HAP-1 (cell line): Measurements from ENCODE around the gene ZC3H14.
A peak's percentile ranks its signal among the peaks of the same experiment; 100 is the strongest.
"Not testable (repeated sequence)": the region's sequence is repeated elsewhere in the genome, so short reads cannot be mapped to it uniquely, and the experiment has no call there.

Experiments used
- DNase-seq, 2 experiments: peaks; one replicate each; pipeline ENCODE4 v3.0.0-alpha.2; 2016 to 2020; ENCODE audit warnings: low spot score in 2 of 2
- H3K27me3 ChIP-seq: fragments of 250-450 bp; sonication (Bioruptor Pico); 2 replicates; pipeline ENCODE4 v1.5.1; 2020; ENCODE audit warnings: low read depth, mild to moderate bottlenecking, moderate library complexity
- H3K36me3 ChIP-seq: fragments of 250-450 bp; sonication (Bioruptor Pico); replicated peaks from 2 replicates; pipeline ENCODE4 v1.5.1; 2020; ENCODE audit warnings: mild to moderate bottlenecking
- H3K4me1 ChIP-seq: fragments of 250-450 bp; sonication (Bioruptor Pico); 2 replicates; pipeline ENCODE4 v1.5.1; 2020; ENCODE audit warnings: mild to moderate bottlenecking
- H3K4me3 ChIP-seq: fragments of 250-450 bp; sonication (Bioruptor Pico); 2 replicates; pipeline ENCODE4 v1.5.1; 2020; ENCODE audit warnings: mild to moderate bottlenecking, moderate library complexity
- H3K9me3 ChIP-seq: fragments of 250-450 bp; sonication (Bioruptor Pico); 2 replicates; pipeline ENCODE4 v1.5.1; 2020; ENCODE audit warnings: mild to moderate bottlenecking, moderate library complexity
- in situ Hi-C: fragments of 300-500 bp; cut with MboI; formaldehyde crosslinking; loops from 3 replicates; pipeline ENCODE4 v1.14.3; 2020; ENCODE audit warnings: low sequenced_read_pairs, inconsistent platforms, mixed read lengths

The ZC3H14 gene, protein sequence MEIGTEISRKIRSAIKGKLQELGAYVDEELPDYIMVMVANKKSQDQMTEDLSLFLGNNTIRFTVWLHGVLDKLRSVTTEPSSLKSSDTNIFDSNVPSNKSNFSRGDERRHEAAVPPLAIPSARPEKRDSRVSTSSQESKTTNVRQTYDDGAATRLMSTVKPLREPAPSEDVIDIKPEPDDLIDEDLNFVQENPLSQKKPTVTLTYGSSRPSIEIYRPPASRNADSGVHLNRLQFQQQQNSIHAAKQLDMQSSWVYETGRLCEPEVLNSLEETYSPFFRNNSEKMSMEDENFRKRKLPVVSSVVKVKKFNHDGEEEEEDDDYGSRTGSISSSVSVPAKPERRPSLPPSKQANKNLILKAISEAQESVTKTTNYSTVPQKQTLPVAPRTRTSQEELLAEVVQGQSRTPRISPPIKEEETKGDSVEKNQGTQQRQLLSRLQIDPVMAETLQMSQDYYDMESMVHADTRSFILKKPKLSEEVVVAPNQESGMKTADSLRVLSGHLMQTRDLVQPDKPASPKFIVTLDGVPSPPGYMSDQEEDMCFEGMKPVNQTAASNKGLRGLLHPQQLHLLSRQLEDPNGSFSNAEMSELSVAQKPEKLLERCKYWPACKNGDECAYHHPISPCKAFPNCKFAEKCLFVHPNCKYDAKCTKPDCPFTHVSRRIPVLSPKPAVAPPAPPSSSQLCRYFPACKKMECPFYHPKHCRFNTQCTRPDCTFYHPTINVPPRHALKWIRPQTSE

GRCh38 chr14:88562831-88563686 lies at the start of gene ZC3H14:
TSS of gene ZC3H14 (plus strand) at chr14:88563037. CDS start at chr14:88563134, 97 bp downstream.
- peaks cover 11% of the 10 kb centered on the region for H3K4me1 ChIP-seq
- no peaks in the 10 kb centered on the region for H3K27me3 ChIP-seq
- in situ Hi-C loops = no loop called here
- DNase-seq = peak; percentile 78 to 90
- peaks cover 3% of the 10 kb centered on the region; the same call in 1 of the 2 replicates for H3K36me3 ChIP-seq
- peak within 1 kb of the TSS; percentile 82 for H3K4me3 ChIP-seq
- H3K9me3 ChIP-seq = no peaks in the 10 kb centered on the region

DNA sequence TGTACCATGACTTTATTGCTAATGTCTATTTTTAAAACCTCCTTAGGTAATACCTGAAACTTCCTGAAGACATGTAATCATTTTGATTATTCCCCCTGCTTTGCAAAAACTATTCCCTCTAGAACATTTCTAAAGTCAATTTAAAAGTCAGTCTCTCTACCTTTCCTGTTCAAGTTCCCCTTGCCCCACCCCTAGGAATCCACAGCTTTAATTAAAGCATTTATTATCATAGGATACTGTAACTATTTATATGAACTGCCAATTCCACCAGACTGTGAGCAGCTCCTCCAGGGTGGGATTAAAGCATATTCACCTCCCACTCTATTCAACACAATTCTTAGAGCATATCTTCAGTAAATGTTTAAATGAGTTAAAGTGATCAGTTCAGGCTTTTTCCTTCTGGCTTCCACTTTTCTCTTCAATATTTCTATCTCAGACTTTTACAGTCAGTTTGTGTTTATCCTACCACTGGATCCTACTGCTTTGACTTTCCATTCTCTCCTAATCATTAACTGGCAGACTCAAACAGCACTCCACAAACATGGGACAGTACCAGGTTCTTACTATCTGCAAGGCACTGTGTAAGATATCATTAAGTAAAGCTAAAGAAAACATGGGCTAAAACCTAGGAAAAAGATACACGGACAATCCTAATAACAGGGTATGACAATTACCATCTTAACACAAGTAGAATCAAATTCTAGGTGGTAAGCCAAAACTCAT lies 47.2 kb upstream of the ZC3H14 start:
- Histone ChIP-seq H3K27me3 (no peaks in the 10 kb centered on the region), H3K9me3 (no peaks in the 10 kb centered on the region), H3K4me3 (no peak overlapping the region), H3K4me1 (peaks cover 5% of the 10 kb centered on the region; the same call in 1 of the 2 replicates), H3K36me3 (no peaks in the 10 kb centered on the region)
- in situ Hi-C loops = no loop called here
- DNase-seq = no peak

- Histone ChIP-seq H3K4me3 (no peak overlapping the region), H3K36me3 (no peaks in the 10 kb centered on the region), H3K9me3 (no peaks in the 10 kb centered on the region), H3K4me1 (peaks cover 5% of the 10 kb centered on the region; the same call in 1 of the 2 replicates), H3K27me3 (no peaks in the 10 kb centered on the region)
- no peak for DNase-seq
- in situ Hi-C loops = no loop called here
These were observed 45.9 kb upstream of the ZC3H14 start for GRCh38 chr14:88516861-88517357.

DNA sequence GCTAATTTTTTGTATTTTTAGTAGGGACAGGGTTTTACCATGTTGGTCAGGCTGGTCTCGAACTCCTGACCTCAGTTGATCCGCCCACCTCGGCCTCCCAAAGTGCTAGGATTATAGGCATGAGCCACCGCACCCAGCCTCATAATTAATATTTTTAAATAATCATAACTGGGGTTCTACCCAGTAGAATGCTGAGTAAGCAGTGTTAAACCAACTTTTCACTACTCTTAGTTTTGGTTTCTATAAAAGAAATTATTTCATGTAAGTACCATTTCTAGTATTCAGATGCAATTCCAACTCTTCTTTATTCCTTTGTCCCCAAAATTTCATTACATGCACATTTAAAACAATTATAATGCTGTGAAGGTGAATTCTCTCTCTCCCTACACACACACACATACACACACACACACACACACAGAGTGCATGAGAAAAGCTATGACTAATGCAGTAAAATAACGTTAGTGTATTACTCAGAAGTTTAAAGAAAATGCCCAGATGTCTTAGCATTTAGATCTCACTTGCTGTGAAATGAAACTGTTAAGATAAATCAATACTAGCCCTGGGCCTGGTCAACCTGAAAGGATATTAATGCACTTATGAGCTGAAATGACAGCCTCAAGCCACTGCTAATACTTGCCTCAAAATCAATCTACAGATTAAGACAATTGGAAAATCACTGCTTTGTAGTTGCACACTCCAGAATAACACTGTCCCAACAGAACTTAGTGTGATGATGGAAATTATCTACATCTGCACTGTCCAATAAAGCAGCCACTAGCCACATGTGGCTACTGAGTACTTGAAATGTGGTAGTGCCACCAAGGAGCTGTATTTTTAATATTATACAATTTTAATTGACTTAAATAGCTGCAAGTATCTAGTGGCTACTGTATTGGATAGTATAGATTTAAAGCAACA lies 44.0 kb upstream of the ZC3H14 start:
- no peak for DNase-seq
- Histone ChIP-seq H3K4me3 (no peak overlapping the region), H3K36me3 (no peaks in the 10 kb centered on the region), H3K27me3 (no peaks in the 10 kb centered on the region), H3K4me1 (peaks cover 5% of the 10 kb centered on the region; the same call in 1 of the 2 replicates), H3K9me3 (no peaks in the 10 kb centered on the region)
- in situ Hi-C loops = no loop called here

- no peak for DNase-seq
- no peaks in the 10 kb centered on the region for H3K9me3 ChIP-seq
- H3K36me3 ChIP-seq = no peaks in the 10 kb centered on the region
- in situ Hi-C loops = no loop called here
- no peak overlapping the region for H3K4me3 ChIP-seq
- H3K4me1 ChIP-seq = peaks cover 5% of the 10 kb centered on the region; the same call in 1 of the 2 replicates
- H3K27me3 ChIP-seq = no peaks in the 10 kb centered on the region
These were observed 42.9 kb upstream of the ZC3H14 start for GRCh38 chr14:88519907-88520306.

DNA sequence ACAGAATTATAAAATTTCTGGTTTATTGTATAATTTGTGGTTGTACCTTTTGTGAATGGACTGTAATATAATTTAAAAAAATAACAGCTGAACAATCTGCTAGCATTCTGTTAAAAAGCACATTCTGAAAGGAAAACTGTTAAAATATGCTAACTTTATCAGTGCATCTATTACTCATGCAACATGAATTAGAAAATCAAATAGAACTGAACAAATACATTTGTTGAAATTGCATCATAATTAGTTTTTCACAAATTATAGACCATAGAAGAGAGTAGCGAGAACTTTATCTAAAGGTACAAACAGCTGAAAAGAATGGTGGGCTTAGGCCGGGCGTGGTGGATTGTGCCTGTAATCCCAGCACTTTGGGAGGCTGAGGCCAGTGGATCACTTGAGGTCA lies 41.0 kb upstream of the ZC3H14 start:
- in situ Hi-C loops = no loop called here
- DNase-seq = no peak
- H3K27me3 ChIP-seq = no peaks in the 10 kb centered on the region
- H3K36me3 ChIP-seq = no peaks in the 10 kb centered on the region
- H3K4me1 ChIP-seq = no peaks in the 10 kb centered on the region
- H3K4me3 ChIP-seq = no peak overlapping the region
- H3K9me3 ChIP-seq = no peaks in the 10 kb centered on the region

DNA sequence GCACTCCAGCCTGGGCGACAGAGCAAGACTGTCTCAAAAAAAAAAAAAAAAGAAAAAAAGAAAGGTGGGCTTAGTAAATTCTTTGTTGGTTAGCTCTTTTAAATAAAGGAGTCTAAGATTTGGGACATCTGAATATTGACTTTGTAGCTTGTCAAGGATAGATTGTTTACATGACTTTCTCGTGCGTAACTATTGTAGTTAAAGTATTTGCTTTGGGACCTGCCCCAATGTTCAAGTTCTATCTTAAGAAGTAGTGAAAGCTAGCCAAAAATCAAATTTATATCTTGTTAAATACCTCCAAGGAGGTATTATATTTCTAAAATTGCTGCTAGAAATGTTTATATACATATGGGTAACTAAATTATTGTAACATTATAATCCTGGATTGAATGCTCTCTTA lies 40.4 kb upstream of the ZC3H14 start:
- Histone ChIP-seq H3K36me3 (no peaks in the 10 kb centered on the region), H3K27me3 (no peaks in the 10 kb centered on the region), H3K4me1 (no peaks in the 10 kb centered on the region), H3K9me3 (no peaks in the 10 kb centered on the region), H3K4me3 (no peak overlapping the region)
- DNase-seq = no peak
- in situ Hi-C loops = no loop called here

DNA sequence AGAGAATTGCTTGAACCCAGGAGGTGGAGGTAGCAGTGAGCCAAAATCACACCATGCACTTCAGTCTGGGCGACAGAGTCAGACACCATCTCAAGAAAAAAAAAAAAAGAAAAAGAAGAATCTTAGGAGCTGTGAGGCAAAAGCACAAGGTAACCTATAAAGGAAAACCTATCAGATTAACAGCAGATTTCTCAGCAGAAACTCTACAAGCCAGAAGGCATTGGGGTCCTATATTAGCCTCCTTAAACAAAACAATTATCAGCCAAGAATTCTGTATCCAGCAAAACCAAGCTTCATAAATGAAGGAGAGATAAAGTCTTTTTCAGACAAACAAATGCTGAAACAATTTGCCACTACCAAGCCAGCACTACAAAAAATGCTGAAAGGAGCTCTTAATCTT lies 32.9 kb upstream of the ZC3H14 start:
- in situ Hi-C loops, H3K4me1 ChIP-seq, H3K9me3 ChIP-seq, H3K36me3 ChIP-seq, H3K27me3 ChIP-seq, DNase-seq, H3K4me3 ChIP-seq: not testable (repeated sequence)

GRCh38 chr14:88533064-88533602 lies 29.7 kb upstream of the ZC3H14 start:
- Histone ChIP-seq H3K36me3 (no peaks in the 10 kb centered on the region), H3K4me1 (no peaks in the 10 kb centered on the region), H3K9me3 (peaks cover 5% of the 10 kb centered on the region; the same call in 1 of the 2 replicates), H3K27me3 (no peaks in the 10 kb centered on the region), H3K4me3 (no peak overlapping the region)
- DNase-seq = no peak
- in situ Hi-C loops = no loop called here

DNA sequence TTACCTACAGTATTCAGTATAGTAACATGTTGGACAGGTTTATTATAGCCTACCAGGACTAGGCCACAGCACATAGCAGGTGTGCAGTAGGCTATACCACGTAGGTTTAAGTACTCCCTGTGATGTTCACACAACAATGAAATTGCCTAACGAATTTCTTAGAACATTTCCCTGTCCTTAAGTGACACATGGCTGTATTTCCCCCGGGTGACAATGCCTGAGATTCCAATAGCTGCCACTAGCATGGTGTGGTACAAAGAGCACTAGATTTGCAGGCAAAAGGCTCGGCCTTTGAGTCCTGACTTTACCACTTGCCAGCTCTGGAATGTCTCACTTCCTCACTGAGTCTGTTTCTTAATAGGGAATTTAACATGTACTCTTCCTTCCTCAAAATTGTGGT lies 27.7 kb upstream of the ZC3H14 start:
- Histone ChIP-seq H3K9me3 (no peaks in the 10 kb centered on the region), H3K4me3 (no peak overlapping the region), H3K4me1 (no peaks in the 10 kb centered on the region), H3K27me3 (no peaks in the 10 kb centered on the region), H3K36me3 (no peaks in the 10 kb centered on the region)
- DNase-seq = peak in 1 of 2 experiments; percentile 10
- in situ Hi-C loops = no loop called here

DNA sequence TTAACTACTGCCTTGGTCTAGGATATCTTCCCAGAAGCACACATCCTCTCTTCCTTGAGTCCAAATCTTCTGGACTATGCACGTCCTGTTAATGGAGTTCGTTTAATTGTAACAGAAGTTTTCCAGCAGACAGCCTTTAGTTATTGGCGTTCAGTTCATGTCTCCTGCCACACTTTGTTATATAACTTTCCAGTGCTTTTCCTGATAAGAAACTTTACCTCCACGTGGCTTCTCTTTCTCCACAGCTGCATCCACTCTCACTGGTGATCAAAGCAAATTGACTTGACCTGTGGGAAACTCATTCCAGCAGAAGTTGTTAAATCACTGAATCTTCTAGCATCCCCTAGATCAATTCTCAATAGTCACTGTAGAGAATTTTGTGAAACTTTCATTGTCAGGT lies 27.0 kb upstream of the ZC3H14 start:
- no peaks in the 10 kb centered on the region for H3K27me3 ChIP-seq
- no peak for DNase-seq
- in situ Hi-C loops = no loop called here
- no peaks in the 10 kb centered on the region for H3K9me3 ChIP-seq
- no peaks in the 10 kb centered on the region for H3K4me1 ChIP-seq
- H3K36me3 ChIP-seq = no peaks in the 10 kb centered on the region
- H3K4me3 ChIP-seq = no peak overlapping the region

GRCh38 chr14:88541324-88541723 lies 21.5 kb upstream of the ZC3H14 start:
- no peak for DNase-seq
- in situ Hi-C loops = no loop called here
- no peaks in the 10 kb centered on the region for H3K36me3 ChIP-seq

More at GRCh38 chr14:88541324-88541723, 21.5 kb upstream of the ZC3H14 start:
- Histone ChIP-seq H3K4me1 (no peaks in the 10 kb centered on the region), H3K27me3 (no peaks in the 10 kb centered on the region), H3K4me3 (no peak overlapping the region), H3K9me3 (no peaks in the 10 kb centered on the region)
